ENCODE results near the gene TPST1. TPM values are rescaled to one million over a fixed set of nuclear protein-coding genes. Genes with fewer than 3 reads are reported as not detected.

Gene TPST1
- total RNA-seq, 4 donors from 2014 or later, result 31.9 to 38.3 (median 36.8) TPM

GRCh38 chr7:66272321-66272720, 67.2 kb downstream of the TPST1 start:
- Histone ChIP-seq H3K9me3 (no peaks in the 10 kb centered on the region), H3K4me3 (no peak overlapping the region), H3K4me1 (peaks cover 0 to 11% (median 3%) of the 10 kb centered on the region in 4 donors), H3K36me3 (no peaks in the 10 kb centered on the region), H3K27ac (no peak overlapping the region), H3K27me3 (no peaks in the 10 kb centered on the region)
- 96 to 98% methylated on average over 3 of the region's 3 CpGs for WGBS, 2 donors
- TF ChIP-seq POLR2A (IDR thresholded peaks at IDR 0.05) (no peak), EP300 (IDR thresholded peaks at IDR 0.05) (no peak)
- TF ChIP-seq, protein P1, sequence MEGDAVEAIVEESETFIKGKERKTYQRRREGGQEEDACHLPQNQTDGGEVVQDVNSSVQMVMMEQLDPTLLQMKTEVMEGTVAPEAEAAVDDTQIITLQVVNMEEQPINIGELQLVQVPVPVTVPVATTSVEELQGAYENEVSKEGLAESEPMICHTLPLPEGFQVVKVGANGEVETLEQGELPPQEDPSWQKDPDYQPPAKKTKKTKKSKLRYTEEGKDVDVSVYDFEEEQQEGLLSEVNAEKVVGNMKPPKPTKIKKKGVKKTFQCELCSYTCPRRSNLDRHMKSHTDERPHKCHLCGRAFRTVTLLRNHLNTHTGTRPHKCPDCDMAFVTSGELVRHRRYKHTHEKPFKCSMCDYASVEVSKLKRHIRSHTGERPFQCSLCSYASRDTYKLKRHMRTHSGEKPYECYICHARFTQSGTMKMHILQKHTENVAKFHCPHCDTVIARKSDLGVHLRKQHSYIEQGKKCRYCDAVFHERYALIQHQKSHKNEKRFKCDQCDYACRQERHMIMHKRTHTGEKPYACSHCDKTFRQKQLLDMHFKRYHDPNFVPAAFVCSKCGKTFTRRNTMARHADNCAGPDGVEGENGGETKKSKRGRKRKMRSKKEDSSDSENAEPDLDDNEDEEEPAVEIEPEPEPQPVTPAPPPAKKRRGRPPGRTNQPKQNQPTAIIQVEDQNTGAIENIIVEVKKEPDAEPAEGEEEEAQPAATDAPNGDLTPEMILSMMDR (IDR thresholded peaks at IDR 0.05), result no peak
- DNase-seq (ENCODE audit: low spot score in 2 of 2), result no peak

- Histone ChIP-seq H3K27ac (no peak overlapping the region), H3K9me3 (no peaks in the 10 kb centered on the region), H3K4me3 (no peak overlapping the region), H3K4me1 (peaks cover 0 to 5% (median 0%) of the 10 kb centered on the region in 4 donors), H3K36me3 (no peaks in the 10 kb centered on the region), H3K27me3 (no peaks in the 10 kb centered on the region)
- 83 to 88% methylated on average over 3 of the region's 3 CpGs for WGBS, 2 donors
- TF ChIP-seq, protein P1 (IDR thresholded peaks at IDR 0.05), result no peak
- no peak for TF ChIP-seq POLR2A (IDR thresholded peaks at IDR 0.05)
- TF ChIP-seq EP300 (IDR thresholded peaks at IDR 0.05), result no peak
- no peak for DNase-seq (ENCODE audit: low spot score in 2 of 2)
Observed at GRCh38 chr7:66276363-66276762, 71.2 kb downstream of the TPST1 start.

- TF ChIP-seq POLR2A (IDR thresholded peaks at IDR 0.05) (no peak), EP300 (IDR thresholded peaks at IDR 0.05) (no peak)
- TF ChIP-seq, protein P1 (IDR thresholded peaks at IDR 0.05), result no peak
- Histone ChIP-seq H3K9me3 (no peaks in the 10 kb centered on the region), H3K27ac (no peak overlapping the region), H3K4me3 (no peak overlapping the region), H3K27me3 (no peaks in the 10 kb centered on the region), H3K4me1 (peaks cover 0 to 16% (median 2%) of the 10 kb centered on the region in 4 donors), H3K36me3 (no peaks in the 10 kb centered on the region)
- no peak for DNase-seq (ENCODE audit: low spot score in 2 of 2)
Observed at GRCh38 chr7:66277492-66277891, 72.4 kb downstream of the TPST1 start.

DNA sequence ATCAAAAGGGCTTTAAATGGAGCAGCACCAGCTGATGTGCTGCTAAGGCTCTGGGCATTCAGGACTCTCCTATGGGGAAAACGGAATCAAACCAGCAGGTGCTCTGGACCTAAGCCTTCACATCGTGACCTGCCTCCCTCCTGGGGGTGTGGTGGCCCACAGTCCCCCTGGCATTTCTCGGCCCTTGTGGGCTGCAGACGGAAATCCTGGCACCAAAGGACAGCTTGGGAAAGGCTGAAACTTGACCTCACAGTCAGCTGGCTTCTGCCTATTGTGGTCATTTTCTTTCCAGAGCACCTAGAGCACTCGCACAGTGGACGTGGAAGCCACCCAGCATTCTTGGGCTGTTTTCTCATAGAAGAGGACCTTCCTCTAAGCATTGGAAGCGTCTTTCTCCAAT, 74.8 kb downstream of the TPST1 start:
- no peaks in the 10 kb centered on the region for H3K36me3 ChIP-seq
- WGBS, 2 donors, result 85 to 93% methylated on average over 7 of the region's 7 CpGs
- H3K27ac ChIP-seq, result no peak overlapping the region
- peaks cover 0 to 31% (median 8%) of the 10 kb centered on the region in 4 donors for H3K4me1 ChIP-seq
- H3K27me3 ChIP-seq, result no peaks in the 10 kb centered on the region
- no peaks in the 10 kb centered on the region for H3K9me3 ChIP-seq
- no peak for DNase-seq (ENCODE audit: low spot score in 2 of 2)
- H3K4me3 ChIP-seq, result no peak overlapping the region
- TF ChIP-seq EP300 (IDR thresholded peaks at IDR 0.05), result no peak
- TF ChIP-seq POLR2A (IDR thresholded peaks at IDR 0.05), result no peak
- TF ChIP-seq, protein P1 (IDR thresholded peaks at IDR 0.05), result no peak

GRCh38 chr7:66281678-66282590, 76.8 kb downstream of the TPST1 start:
- Histone ChIP-seq H3K4me3 (no peak overlapping the region), H3K9me3 (no peaks in the 10 kb centered on the region), H3K27me3 (no peaks in the 10 kb centered on the region), H3K36me3 (no peaks in the 10 kb centered on the region), H3K27ac (peak overlapping the region in 2 of 4 donors; percentile 43 to 77), H3K4me1 (peaks cover 0 to 31% (median 8%) of the 10 kb centered on the region in 4 donors)
- 43 to 50% methylated on average over 8 of the region's 8 CpGs for WGBS, 2 donors
- TF ChIP-seq EP300 (IDR thresholded peaks at IDR 0.05) (no peak), POLR2A (IDR thresholded peaks at IDR 0.05) (no peak)
- TF ChIP-seq, protein P1 (IDR thresholded peaks at IDR 0.05), result no peak
- DNase-seq (ENCODE audit: low spot score in 2 of 2), result peak in 1 of 2 donors; percentile 14
